ENCODE measurements around the gene RTL1. TPM values are rescaled to one million over a fixed set of nuclear protein-coding genes. Genes with fewer than 3 reads are reported as not detected.

The RTL1 gene
- total and polyA plus RNA-seq, 11 donors: not detected

GRCh38 chr14:100837805-100838350, 65.6 kb downstream of the RTL1 start:
- 74 to 91% (median 88%) methylated on average over 8 of the region's 8 CpGs for WGBS, 4 donors
- H3K9me3 ChIP-seq: no peaks in the 10 kb centered on the region
- H3K27me3 ChIP-seq: peaks cover 0 to 12% (median 0%) of the 10 kb centered on the region in 9 donors
- TF ChIP-seq, protein P1, sequence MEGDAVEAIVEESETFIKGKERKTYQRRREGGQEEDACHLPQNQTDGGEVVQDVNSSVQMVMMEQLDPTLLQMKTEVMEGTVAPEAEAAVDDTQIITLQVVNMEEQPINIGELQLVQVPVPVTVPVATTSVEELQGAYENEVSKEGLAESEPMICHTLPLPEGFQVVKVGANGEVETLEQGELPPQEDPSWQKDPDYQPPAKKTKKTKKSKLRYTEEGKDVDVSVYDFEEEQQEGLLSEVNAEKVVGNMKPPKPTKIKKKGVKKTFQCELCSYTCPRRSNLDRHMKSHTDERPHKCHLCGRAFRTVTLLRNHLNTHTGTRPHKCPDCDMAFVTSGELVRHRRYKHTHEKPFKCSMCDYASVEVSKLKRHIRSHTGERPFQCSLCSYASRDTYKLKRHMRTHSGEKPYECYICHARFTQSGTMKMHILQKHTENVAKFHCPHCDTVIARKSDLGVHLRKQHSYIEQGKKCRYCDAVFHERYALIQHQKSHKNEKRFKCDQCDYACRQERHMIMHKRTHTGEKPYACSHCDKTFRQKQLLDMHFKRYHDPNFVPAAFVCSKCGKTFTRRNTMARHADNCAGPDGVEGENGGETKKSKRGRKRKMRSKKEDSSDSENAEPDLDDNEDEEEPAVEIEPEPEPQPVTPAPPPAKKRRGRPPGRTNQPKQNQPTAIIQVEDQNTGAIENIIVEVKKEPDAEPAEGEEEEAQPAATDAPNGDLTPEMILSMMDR (IDR thresholded peaks at IDR 0.05): no peak
- TF ChIP-seq POLR2A (IDR thresholded peaks at IDR 0.05): no peak
- no peak overlapping the region for H3K4me3 ChIP-seq
- H3K36me3 ChIP-seq: no peaks in the 10 kb centered on the region
- intact Hi-C loops (cut with DNase I): no loop called here
- ATAC-seq (no peak), DNase-seq (no peak)
- H3K4me1 ChIP-seq: no peaks in the 10 kb centered on the region
- H3K27ac ChIP-seq: no peak overlapping the region

DNA sequence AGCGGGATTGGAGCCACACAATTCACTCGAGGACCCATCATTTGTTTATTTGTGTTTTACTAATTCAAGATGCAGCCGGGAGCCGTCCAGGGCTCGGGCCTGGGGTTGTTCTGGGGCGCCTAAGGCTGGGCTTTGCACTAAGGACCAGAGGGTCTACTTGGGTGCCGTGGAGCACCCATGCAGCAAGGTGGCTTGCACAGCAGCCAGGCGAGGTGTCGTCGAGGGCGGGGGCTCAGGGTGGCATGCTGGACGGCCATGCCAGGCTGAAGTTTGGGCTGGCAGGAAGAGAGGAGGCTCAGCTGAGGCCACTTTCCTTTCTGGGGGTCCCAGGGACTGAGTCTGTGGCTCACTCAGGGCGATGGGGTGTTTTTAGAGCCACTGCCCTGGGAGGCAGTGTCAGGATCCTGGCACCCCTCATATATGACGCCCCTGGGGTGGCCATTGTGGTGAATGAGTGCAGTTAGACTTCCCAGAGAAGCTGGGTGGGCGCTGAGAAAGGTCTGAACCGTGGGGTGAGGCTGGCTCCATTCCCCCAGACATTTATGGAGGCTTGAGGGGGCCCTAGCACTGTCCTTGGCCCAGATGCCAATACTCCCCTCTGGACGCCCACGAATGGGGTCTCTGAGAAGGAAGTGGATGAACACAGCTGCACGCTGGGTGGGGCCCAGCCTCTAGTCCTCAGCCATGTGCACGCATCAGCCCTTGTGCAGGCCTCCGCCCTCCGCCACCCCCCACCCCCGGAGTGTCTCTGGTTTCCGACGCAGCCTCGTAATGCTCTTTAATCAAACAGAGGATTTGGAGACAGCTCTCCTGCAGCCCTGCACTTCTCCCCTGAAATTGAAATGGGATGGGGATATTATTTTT, 66.3 kb downstream of the RTL1 start:
- ATAC-seq (no peak), DNase-seq (peak in 1 of 5 donors; percentile 32)
- intact Hi-C loops (cut with DNase I): no loop called here
- H3K27ac ChIP-seq: no peak overlapping the region
- H3K4me1 ChIP-seq: no peaks in the 10 kb centered on the region
- WGBS, 4 donors: 76 to 87% (median 84%) methylated on average over 25 to 26 of the region's 26 CpGs
- no peak for TF ChIP-seq POLR2A (IDR thresholded peaks at IDR 0.05)
- TF ChIP-seq, protein P1 (IDR thresholded peaks at IDR 0.05): no peak
- no peak overlapping the region for H3K4me3 ChIP-seq
- H3K27me3 ChIP-seq: peaks cover 0 to 17% (median 0%) of the 10 kb centered on the region in 9 donors
- H3K9me3 ChIP-seq: no peaks in the 10 kb centered on the region
- H3K36me3 ChIP-seq: no peaks in the 10 kb centered on the region

DNA sequence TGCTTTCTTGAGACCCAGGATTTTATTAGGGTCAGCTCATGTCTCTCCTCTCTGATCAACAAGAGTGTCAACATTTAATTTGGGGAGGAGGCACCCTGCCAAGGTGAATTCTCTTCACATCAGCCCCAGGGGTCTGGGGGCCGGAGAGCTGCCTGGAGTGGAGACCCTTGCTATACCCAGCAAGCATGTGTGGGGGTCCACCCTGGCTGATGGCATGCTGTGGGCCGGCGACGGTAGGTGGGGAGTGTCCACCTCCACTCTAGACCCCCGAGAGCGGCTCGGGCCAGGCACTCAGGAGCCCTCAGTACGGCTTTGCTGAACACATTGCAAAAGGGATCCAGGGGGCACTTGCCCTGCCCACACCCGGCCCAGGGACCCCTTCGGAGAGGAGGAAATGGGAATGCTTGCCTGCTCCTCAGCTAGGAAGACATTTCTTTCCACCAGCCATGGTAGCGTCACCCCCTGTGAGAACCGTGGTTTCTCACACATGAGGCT, 67.2 kb downstream of the RTL1 start:
- no peaks in the 10 kb centered on the region for H3K9me3 ChIP-seq
- peak in 1 of 5 donors; percentile 66 for DNase-seq
- no peaks in the 10 kb centered on the region for H3K36me3 ChIP-seq
- no peak for TF ChIP-seq POLR2A (IDR thresholded peaks at IDR 0.05)
- TF ChIP-seq, protein P1 (IDR thresholded peaks at IDR 0.05): no peak
- peaks cover 0 to 18% (median 0%) of the 10 kb centered on the region in 9 donors for H3K27me3 ChIP-seq
- H3K27ac ChIP-seq: no peak overlapping the region
- 88 to 90% (median 89%) methylated on average over 8 to 12 of the region's 12 CpGs for WGBS, 4 donors
- intact Hi-C loops (cut with DNase I): no loop called here
- H3K4me1 ChIP-seq: no peaks in the 10 kb centered on the region
- no peak for ATAC-seq
- H3K4me3 ChIP-seq: no peak overlapping the region

All from heart left ventricle (tissue), 16 donors.